Left ventricle myocardium inferior (tissue), 1 donor: ENCODE measurements around the gene TNFRSF14. TPM values are rescaled to one million over a fixed set of nuclear protein-coding genes. Genes with fewer than 3 reads are reported as not detected.
A peak's percentile ranks its signal among the peaks of the same experiment; 100 is the strongest.

ENCODE experiments used
- DNase-seq: peaks from one replicate; pipeline ENCODE4 v3.0.0-alpha.2; 2020
- H3K27ac ChIP-seq: fragments of 200-600 bp; replicated peaks from 2 replicates; pipeline ENCODE4 v1.8.0; 2021
- H3K27me3 ChIP-seq: fragments of 200-600 bp; 2 replicates; pipeline ENCODE4 v1.8.0; 2021; ENCODE audit warnings: low read depth
- H3K36me3 ChIP-seq: fragments of 200-600 bp; 2 replicates; pipeline ENCODE4 v1.8.0; 2021
- H3K4me1 ChIP-seq: fragments of 200-600 bp; 2 replicates; pipeline ENCODE4 v1.8.0; 2021
- H3K4me3 ChIP-seq: fragments of 200-600 bp; 2 replicates; pipeline ENCODE4 v1.8.0; 2021; ENCODE audit warnings: mild to moderate bottlenecking, moderate library complexity
- H3K9me3 ChIP-seq: fragments of 200-600 bp; replicated peaks from 2 replicates; pipeline ENCODE4 v1.8.0; 2021
- CTCF ChIP-seq: fragments of 200-600 bp; IDR thresholded peaks from 2 replicates; pipeline ENCODE4 v1.8.0; 2021; ENCODE audit warnings: antibody characterized with exemption, mild to moderate bottlenecking, borderline replicate concordance
- intact Hi-C: fragments of 100-400 bp; cut with micrococcal nuclease; formaldehyde crosslinking; loops from one replicate; pipeline ENCODE4 v1.11.0; 2022
- total RNA-seq: library from RNA; stranded (reverse); fragmentation: NEBNext Ultra II Directional; extraction: Animal tissue kit (Norgen Biotek cat#: 25700); gene quantifications from one replicate; pipeline ENCODE4 v1.2.1, GENCODE V29; 2021
- donor health status: DM: no; HTN: yes; CAD: no; lungs with severe emphysema.

TNFRSF14 gene
- total RNA-seq, 1 donor from 2014 or later: 13.7 TPM

- peaks cover 9% of the 10 kb centered on the region for H3K27me3 ChIP-seq
- peaks cover 61% of the 10 kb centered on the region for H3K4me1 ChIP-seq
- intact Hi-C loops: no loop called here
- H3K27ac ChIP-seq: peak overlapping the region; percentile 92
- no peaks in the 10 kb centered on the region for H3K9me3 ChIP-seq
- peak overlapping the region; percentile 70 for H3K4me3 ChIP-seq
- DNase-seq: no peak
- no peak for TF ChIP-seq CTCF
- H3K36me3 ChIP-seq: peaks cover 30% of the 10 kb centered on the region
These were observed 1.6 kb downstream of the TNFRSF14 start for GRCh38 chr1:2557482-2558400.

- DNase-seq: no peak
- H3K27ac ChIP-seq: no peak overlapping the region
- H3K9me3 ChIP-seq: no peaks in the 10 kb centered on the region
- no peak for TF ChIP-seq CTCF
- peaks cover 61% of the 10 kb centered on the region for H3K4me1 ChIP-seq
- peaks cover 35% of the 10 kb centered on the region for H3K36me3 ChIP-seq
- peak overlapping the region; percentile 70 for H3K4me3 ChIP-seq
- intact Hi-C loops: no loop called here
- H3K27me3 ChIP-seq: peaks cover 9% of the 10 kb centered on the region
These were observed 2.2 kb downstream of the TNFRSF14 start for GRCh38 chr1:2558420-2558819.

- intact Hi-C loops: no loop called here
- Histone ChIP-seq H3K27me3 (peaks cover 9% of the 10 kb centered on the region), H3K4me3 (no peak overlapping the region), H3K9me3 (no peaks in the 10 kb centered on the region), H3K27ac (no peak overlapping the region), H3K4me1 (peaks cover 59% of the 10 kb centered on the region), H3K36me3 (peaks cover 35% of the 10 kb centered on the region)
- DNase-seq: no peak
- TF ChIP-seq CTCF: no peak
These were observed 2.7 kb downstream of the TNFRSF14 start for GRCh38 chr1:2558861-2559260.

- Histone ChIP-seq H3K9me3 (no peaks in the 10 kb centered on the region), H3K36me3 (peaks cover 35% of the 10 kb centered on the region), H3K27me3 (peaks cover 4% of the 10 kb centered on the region), H3K27ac (no peak overlapping the region), H3K4me1 (peaks cover 51% of the 10 kb centered on the region), H3K4me3 (no peak overlapping the region)
- intact Hi-C loops: no loop called here
- DNase-seq: no peak
- TF ChIP-seq CTCF: no peak
These were observed 3.5 kb downstream of the TNFRSF14 start for GRCh38 chr1:2559509-2560298.

- no peak for DNase-seq
- Histone ChIP-seq H3K27ac (no peak overlapping the region), H3K9me3 (no peaks in the 10 kb centered on the region), H3K27me3 (peaks cover 10% of the 10 kb centered on the region), H3K4me3 (no peak overlapping the region), H3K36me3 (peaks cover 35% of the 10 kb centered on the region), H3K4me1 (peaks cover 48% of the 10 kb centered on the region)
- intact Hi-C loops: no loop called here
- no peak for TF ChIP-seq CTCF
These were observed 4.3 kb downstream of the TNFRSF14 start for GRCh38 chr1:2560299-2561073.
